Astrocyte (in vitro differentiated cells and primary cell): ENCODE measurements around the gene SLC9A3.

Source experiments
- CTCF ChIP-seq: IDR thresholded peaks from 2 replicates; pipeline ENCODE4 v1.5.1; 2011; ENCODE audit warnings: low read depth, mild to moderate bottlenecking, inconsistent platforms, low read length, moderate library complexity; ENCODE audit not compliant: insufficient read depth
- EZH2 ChIP-seq: IDR thresholded peaks from 2 replicates; pipeline ENCODE4 v1.6.1; 2012; ENCODE audit warnings: mild to moderate bottlenecking, low read length, inconsistent platforms; ENCODE audit not compliant: insufficient read depth

GRCh38 chr5:471750-472058 lies 52.5 kb downstream of the SLC9A3 start:
- no peak for TF ChIP-seq CTCF
- no peak for TF ChIP-seq EZH2
